ENCODE results near the gene MAGOH.
A peak's percentile ranks its signal among the peaks of the same experiment; 100 is the strongest.

MAGOH gene

GRCh38 chr1:53270107-53270506 lies 31.8 kb upstream of the MAGOH start:
- DNase-seq = no peak

DNA sequence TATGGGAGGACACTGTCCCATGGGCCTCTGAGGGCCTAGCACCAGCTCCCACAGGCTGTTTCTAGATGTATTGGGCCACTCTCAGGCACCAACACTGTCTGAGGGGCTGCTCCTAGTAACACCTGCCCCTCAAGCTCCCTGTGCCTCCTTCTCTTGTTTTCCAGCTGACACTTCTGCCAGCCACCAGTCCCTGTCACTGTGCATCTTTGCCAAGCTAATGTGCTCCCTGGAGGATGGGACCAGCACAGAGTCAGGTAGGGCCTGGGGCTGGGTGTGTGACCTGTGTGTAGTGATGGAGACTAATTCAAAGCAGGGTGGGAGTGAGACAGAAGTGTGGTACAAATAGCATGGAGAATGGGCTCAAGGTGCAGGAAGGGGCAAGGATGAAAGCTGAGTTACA lies 29.4 kb upstream of the MAGOH start:
- no peak for DNase-seq

- DNase-seq = peak; percentile 15
Measured at GRCh38 chr1:53266038-53266437, 27.7 kb upstream of the MAGOH start.

DNA sequence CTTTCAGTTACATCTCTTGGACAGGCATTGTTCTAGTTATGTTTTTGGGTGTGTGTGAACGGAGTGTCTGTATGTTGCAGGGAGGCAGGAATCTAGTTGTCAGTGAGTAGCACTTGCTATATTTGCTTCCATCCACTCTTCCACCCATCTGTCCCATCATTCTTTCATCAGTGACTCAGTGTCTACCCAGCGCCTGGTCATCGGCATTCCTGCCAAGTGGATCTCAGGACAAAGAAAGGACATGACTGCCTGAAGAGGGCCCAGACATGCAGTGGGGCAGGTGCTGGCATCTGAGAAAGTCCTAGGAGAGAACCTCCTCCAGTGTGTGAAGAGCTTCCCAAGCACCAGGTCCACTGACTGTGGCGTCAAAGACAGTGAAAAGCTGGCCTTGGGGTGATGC lies 27.3 kb upstream of the MAGOH start:
- no peak for DNase-seq

DNA sequence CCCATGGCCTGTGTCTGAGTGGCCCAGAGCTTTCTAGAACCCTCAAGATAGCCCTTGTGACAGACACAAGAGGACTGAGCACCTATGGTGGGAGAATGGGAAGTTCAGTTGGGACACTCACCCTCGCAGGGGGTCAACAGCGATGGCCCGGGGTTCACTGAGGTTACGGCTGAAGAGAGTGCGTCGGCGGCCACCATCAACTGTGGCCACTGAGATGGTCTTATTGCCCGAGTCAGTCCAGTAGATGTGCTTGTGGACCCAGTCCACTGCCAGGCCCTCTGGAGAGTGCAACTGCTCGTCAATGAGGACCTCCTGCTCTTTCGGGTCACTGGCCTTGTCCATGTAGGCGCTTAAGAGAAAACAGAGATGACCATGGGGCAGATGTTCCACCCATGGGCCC lies 25.7 kb upstream of the MAGOH start:
- no peak for DNase-seq

DNA sequence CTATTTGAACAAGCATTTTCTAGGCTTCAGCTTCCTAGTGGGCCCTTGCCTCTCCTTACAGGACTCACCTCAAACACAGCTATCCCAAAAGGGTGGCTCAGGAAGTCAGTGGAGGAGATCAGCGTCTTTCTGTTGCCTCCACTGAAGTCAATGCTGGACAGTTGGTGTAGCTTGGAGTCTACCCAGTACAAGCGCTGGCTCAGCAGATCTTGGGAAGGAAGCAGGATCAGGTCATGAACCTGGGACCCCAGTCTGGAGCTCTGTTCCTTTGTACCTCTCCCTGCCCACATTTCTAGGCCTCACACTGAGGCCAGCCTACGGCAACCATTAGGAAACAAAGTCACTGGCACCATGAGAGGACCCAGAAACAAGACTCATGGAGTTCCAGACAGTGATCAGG lies 23.7 kb upstream of the MAGOH start:
- DNase-seq = no peak

GRCh38 chr1:53260631-53261247 lies 22.4 kb upstream of the MAGOH start:
- DNase-seq = no peak

- DNase-seq = no peak
Measured at GRCh38 chr1:53259932-53260331, 21.6 kb upstream of the MAGOH start.

DNA sequence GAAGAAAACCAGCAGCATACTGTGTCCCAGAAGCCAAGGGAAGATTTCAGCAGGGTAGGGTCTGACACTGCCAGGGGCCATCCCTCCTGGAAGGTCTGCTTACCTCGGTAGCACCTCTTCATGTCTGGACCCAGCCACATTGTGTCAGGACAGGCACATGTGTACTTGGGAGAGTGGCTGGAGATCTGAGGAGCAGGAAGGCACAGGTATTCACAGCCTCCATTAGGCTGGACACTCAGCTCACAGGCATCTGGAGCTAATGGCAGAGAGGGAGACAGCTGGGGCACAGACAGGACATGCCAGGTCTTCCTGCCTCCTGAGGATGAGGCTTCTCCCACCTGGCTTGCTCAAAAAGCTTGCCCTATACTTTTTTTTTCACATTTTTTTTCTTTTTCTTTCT lies 19.9 kb upstream of the MAGOH start:
- DNase-seq = no peak

DNA sequence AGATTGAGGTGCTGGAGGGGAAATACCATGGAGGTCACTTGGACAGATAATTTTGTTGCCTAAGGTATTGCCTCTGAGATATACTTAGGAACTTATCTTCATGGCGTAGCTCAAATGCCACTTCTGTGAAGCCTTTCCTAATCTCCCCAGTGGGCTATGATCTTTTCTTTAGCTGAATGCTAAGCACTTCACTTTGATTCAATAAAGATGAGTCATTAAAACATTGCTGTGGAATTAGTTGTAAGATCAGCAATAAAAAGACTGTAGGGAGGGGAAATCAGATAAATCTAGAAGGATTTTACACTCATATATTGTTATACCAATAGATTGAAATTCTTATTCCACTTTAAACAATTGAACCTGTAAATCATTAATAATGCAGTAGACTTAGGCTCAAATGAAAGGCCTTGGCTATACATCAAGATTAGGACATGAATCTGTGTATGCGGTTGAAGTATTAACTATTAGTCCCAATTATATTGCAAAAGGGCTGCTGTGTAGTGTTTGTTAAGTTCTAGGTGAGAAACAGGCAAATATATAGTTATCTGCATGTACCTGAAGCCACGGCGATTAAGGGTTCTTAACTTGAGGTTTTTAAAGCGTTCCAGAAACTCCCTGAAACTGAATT lies 19.2 kb upstream of the MAGOH start:
- no peak for DNase-seq

- DNase-seq = no peak
Measured at GRCh38 chr1:53256511-53257453, 18.5 kb upstream of the MAGOH start.

DNA sequence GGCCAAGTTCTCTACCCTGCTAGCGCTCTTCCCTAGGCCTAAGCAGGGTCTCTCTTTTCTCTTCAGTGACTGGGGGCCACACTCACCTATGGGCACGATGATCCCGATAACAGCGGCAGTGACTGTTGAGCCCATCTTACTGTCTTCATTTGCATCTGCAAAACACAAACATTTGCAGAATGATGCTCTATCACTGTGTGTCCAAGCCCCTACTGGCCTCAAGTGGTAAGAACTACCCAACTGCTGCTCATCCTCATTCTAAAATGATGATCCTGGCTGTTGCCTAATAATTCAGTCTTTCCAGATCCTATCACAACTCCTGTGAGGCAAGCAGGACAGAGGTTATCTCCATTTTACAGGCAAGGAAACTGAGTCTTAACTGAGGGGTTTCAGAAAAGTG lies 16.7 kb upstream of the MAGOH start:
- no peak for DNase-seq

- no peak for DNase-seq
Measured at GRCh38 chr1:53254011-53254640, 15.8 kb upstream of the MAGOH start.

DNA sequence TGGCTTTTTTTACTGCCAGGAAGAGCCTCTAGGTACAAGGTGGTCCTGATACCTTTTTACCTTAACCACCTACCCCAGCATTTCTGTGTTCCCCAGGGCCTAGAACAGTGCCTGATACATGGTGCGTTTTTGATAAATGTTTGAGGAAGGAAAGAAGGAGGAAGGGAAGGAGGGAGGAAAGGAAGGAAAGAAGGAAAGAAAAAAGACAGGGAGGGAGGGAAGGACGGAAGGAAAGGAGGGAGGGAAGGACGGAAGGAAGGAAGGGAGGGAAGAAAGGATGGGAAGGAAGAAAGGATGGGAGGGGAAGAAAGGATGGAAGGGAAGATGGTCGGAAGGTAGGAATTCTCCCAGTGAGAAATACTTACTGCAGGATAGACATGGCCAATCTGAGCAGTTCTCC lies 12.0 kb upstream of the MAGOH start:
- DNase-seq = no peak

GRCh38 chr1:53249706-53250105 lies 11.4 kb upstream of the MAGOH start:
- no peak for DNase-seq

DNA sequence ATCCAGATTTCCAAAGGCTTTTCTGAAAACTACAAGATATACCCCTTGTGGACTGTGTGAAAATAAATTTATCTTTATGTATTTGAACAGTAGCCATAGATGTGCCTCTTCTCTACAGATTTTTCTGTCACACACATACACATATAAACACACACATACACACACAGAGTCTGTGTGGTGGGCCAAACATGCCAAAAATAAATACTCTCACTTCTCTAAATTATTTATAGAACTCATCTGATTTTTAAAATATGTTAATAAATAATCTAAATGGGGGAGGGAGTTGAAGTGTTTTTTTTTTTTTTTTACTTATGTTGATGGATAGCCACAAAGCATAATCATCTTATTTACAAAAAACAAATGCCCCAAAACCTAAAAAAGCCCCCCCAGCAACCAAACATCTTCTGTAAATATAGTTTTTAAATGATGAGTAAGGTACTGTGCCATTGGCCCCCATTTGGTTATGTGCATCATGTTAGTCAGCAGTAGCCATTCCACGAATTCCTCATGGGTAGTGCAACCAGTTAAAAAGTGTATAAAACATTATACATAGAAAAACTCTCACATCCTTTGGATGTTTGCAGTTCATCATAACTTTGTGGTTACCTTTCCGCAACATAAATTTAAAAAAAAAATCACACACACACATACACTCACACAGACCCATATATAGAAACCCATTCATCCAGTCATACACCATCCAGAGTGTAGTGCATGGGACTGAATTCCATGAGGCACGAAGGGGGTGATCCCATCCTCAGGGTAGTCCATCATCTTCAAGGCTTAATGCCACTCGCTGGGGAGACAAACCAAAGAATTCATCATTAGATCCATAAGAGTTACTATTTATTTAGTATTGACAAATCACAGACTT lies 8.2 kb upstream of the MAGOH start:
- no peak for DNase-seq

DNA sequence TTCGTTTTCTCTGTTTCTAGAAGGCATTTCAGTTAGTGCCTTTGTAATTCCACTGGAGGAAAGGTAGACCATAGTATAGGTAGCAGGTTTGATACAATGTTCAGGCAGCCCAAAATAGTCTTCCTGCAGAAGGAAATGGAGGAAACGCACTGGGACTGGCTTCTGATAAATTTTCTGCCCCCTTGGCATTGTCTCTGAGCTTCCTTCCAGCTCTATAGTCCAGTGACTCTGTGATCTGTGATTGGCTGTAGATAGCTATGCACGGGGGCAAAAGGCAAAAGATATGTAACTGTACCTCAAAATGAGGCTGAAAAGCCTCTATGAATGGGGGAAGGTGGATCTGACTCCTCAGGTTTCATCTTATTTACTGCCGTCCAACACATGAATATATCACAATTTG lies 5.8 kb upstream of the MAGOH start:
- no peak for DNase-seq

DNA sequence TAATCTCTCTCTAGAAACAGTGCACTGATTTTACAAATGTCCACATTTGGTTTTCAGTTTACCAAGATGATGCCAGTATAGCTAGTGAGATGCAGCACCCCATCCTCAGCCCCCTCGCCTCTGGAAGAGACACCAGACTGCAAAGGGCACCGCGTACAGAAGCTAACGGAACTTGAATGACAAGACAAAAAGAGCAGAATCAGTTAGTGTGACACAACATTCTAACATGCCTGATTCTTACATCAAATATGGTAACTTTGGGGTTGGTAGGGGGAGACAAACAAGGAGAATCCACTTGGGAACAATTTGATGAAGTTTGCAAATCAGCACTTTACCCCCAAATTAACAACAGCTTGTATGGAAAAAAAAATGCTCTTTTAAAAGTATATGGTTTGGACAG lies 4.1 kb upstream of the MAGOH start:
- no peak for DNase-seq

- no peak for DNase-seq
Measured at GRCh38 chr1:53241828-53242227, 3.5 kb upstream of the MAGOH start.

DNA sequence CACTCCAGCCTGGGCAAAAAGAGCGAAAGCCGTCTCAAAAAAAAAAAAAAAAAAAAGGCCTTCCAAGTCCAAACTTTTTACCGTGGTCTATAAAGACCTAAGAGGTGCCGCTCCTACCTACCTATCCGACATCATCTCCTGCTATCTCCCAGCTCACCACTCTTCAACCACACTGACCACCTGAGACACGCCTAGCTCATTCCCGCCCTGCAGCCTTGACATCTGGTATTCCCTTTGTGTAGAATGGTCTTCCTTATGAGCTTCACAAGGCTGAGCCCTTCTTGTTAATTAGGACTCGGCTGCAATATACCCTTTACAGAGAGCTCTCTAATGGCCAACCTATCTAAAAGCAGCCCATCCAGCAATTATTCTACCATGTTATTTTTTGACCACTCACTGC lies 680 bp downstream of the MAGOH start:
- no peak for DNase-seq

- DNase-seq = no peak
Measured at GRCh38 chr1:53220962-53221286, 17.4 kb downstream of the MAGOH start.

DNA sequence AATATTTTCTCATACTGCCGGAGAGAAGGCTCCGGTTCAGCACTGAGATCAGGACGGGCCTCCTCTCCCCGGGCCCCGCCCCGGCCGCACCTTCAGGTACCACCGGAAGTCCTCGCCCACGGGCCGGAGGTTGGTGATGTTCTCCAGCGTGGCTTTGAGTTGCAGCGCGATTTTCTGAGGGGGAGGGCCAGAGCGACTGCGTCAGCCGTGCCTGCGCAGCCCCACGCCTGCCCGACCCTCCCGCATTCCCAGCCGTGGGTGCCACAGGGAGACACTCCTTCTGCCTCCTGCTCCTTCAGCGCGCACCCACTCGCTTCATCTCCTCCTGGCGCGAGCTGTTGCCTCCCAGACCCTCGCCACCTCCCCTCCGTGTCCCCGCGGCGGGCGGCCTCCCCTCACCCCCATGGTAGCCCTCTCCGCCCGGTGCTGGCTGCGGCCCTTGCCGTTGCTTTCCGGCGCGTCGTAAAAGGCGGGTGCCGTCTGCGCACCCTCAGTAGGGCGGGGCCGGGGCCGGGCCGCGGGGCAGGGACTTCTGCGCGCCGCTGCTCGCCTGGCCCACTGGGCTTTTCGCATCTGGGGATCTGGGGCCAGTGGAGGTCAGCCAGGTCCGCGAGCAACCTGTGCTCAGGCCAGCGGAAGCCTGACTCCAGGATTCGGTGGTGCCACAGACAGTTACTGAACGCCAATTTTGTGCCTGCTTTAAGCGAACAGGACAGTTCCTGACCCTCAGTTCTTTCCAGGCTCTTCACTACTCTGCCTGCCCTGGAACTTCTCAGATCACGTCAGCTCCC lies 18.0 kb downstream of the MAGOH start, which contains the start of gene CZIB:
TSS of gene CZIB (minus strand) at position 464 of the 791 bp plus-strand sequence. CDS start at position 405, 59 bp downstream.
- DNase-seq = peak; percentile 93
